Measurements from ENCODE around the gene RSPO3. TPM values are rescaled to one million over a fixed set of nuclear protein-coding genes. Genes with fewer than 3 reads are reported as not detected.

The RSPO3 gene
- total RNA-seq, 1 donor from 2014 or later, result 2.6 TPM

DNA sequence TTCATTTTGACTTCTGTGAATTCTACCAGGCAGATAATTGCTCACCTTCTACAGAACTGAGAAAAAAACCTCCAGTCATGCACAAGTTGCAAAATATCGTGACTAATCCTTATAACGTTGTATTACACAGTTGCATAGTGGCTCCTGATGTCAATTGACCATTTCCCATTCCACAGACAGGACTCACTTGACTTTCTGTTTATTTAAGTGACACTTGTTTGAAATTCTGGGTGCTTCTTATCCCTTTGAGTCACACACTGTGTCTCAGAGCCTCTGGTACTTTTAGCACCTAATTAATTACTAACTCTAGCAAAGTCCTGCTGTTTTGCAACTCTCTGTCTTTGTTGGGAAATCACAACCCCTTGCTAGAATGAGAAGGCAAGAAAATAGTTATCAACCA lies 16.2 kb upstream of the RSPO3 start:
- Histone ChIP-seq H3K4me2 (ENCODE audit: low read length) (no peak overlapping the region), H3K4me3 (ENCODE audit: insufficient read depth, low read depth, low read length) (no peak overlapping the region), H3K27ac (ENCODE audit: low read depth, low read length) (no peak overlapping the region), H3K27me3 (ENCODE audit: insufficient read depth, low read length) (peaks cover 3% of the 10 kb centered on the region), H2AFZ (ENCODE audit: low read depth, low read length) (no peak overlapping the region), H4K20me1 (ENCODE audit: insufficient read depth, low read length) (no peaks in the 10 kb centered on the region), H3K4me1 (ENCODE audit: insufficient read depth, low read length) (no peaks in the 10 kb centered on the region), H3K36me3 (ENCODE audit: insufficient read depth, low read length) (no peaks in the 10 kb centered on the region), H3K79me2 (ENCODE audit: insufficient read depth, low read length) (no peaks in the 10 kb centered on the region), H3K9ac (ENCODE audit: low read length) (no peak overlapping the region), H3K9me3 (ENCODE audit: insufficient read depth, low read depth, low read length) (no peaks in the 10 kb centered on the region)
- FAIRE-seq (peak; percentile 92), DNase-seq (ENCODE audit: low read depth) (peak; percentile 85)
- H3K27me3 Mint-ChIP-seq (ENCODE audit: low read depth, unreplicated experiment), result no peaks in the 10 kb centered on the region
- TF ChIP-seq, protein P1, sequence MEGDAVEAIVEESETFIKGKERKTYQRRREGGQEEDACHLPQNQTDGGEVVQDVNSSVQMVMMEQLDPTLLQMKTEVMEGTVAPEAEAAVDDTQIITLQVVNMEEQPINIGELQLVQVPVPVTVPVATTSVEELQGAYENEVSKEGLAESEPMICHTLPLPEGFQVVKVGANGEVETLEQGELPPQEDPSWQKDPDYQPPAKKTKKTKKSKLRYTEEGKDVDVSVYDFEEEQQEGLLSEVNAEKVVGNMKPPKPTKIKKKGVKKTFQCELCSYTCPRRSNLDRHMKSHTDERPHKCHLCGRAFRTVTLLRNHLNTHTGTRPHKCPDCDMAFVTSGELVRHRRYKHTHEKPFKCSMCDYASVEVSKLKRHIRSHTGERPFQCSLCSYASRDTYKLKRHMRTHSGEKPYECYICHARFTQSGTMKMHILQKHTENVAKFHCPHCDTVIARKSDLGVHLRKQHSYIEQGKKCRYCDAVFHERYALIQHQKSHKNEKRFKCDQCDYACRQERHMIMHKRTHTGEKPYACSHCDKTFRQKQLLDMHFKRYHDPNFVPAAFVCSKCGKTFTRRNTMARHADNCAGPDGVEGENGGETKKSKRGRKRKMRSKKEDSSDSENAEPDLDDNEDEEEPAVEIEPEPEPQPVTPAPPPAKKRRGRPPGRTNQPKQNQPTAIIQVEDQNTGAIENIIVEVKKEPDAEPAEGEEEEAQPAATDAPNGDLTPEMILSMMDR (IDR thresholded peaks at IDR 0.05; ENCODE audit: insufficient read depth, low read depth, low read length), result no peak
- TF ChIP-seq EZH2 (IDR thresholded peaks at IDR 0.05; ENCODE audit: insufficient read depth, low read length), result no peak
- no peaks in the 10 kb centered on the region for H3K9me3 Mint-ChIP-seq (ENCODE audit: unreplicated experiment)
- H3K36me3 Mint-ChIP-seq (ENCODE audit: low read depth, unreplicated experiment), result no peaks in the 10 kb centered on the region
- no peak overlapping the region for H3K27ac Mint-ChIP-seq (ENCODE audit: unreplicated experiment)
- peaks cover 21% of the 10 kb centered on the region for H3K4me1 Mint-ChIP-seq (ENCODE audit: low read depth, unreplicated experiment)
- H3K4me3 Mint-ChIP-seq (ENCODE audit: unreplicated experiment), result no peak overlapping the region

DNA sequence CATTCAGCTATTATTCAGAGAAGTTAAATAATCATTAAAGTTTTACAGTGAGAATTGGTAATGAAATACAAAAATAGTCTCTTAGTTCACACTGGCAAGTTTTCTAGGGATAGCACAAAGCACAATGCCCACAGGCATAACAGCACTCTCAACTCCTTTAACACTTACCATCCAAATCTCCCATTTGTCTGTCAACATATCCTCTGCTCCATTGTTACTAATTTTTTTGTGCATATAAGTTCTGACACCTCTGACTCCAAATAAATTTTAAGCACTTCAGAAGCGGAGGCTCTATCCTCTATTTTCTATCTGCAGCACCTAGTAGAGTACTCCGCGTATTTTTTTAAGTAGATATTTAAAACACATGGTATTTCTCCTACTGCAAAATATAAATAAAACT lies 15.6 kb upstream of the RSPO3 start:
- no peak overlapping the region for H3K27ac Mint-ChIP-seq (ENCODE audit: unreplicated experiment)
- H3K4me3 ChIP-seq (ENCODE audit: insufficient read depth, low read depth, low read length), result no peak overlapping the region
- H3K9me3 ChIP-seq (ENCODE audit: insufficient read depth, low read depth, low read length), result no peaks in the 10 kb centered on the region
- FAIRE-seq (no peak), DNase-seq (ENCODE audit: low read depth) (no peak)
- no peaks in the 10 kb centered on the region for H3K36me3 Mint-ChIP-seq (ENCODE audit: low read depth, unreplicated experiment)
- H3K9me3 Mint-ChIP-seq (ENCODE audit: unreplicated experiment), result no peaks in the 10 kb centered on the region
- peaks cover 5% of the 10 kb centered on the region for H3K27me3 ChIP-seq (ENCODE audit: insufficient read depth, low read length)
- H3K4me2 ChIP-seq (ENCODE audit: low read length), result no peak overlapping the region
- no peaks in the 10 kb centered on the region for H3K79me2 ChIP-seq (ENCODE audit: insufficient read depth, low read length)
- H3K4me3 Mint-ChIP-seq (ENCODE audit: unreplicated experiment), result no peak overlapping the region
- no peak overlapping the region for H3K27ac ChIP-seq (ENCODE audit: low read depth, low read length)
- peaks cover 25% of the 10 kb centered on the region for H3K4me1 Mint-ChIP-seq (ENCODE audit: low read depth, unreplicated experiment)
- no peaks in the 10 kb centered on the region for H3K27me3 Mint-ChIP-seq (ENCODE audit: low read depth, unreplicated experiment)
- TF ChIP-seq, protein P1 (IDR thresholded peaks at IDR 0.05; ENCODE audit: insufficient read depth, low read depth, low read length), result no peak
- TF ChIP-seq EZH2 (IDR thresholded peaks at IDR 0.05; ENCODE audit: insufficient read depth, low read length), result no peak
- H3K9ac ChIP-seq (ENCODE audit: low read length), result no peak overlapping the region
- H4K20me1 ChIP-seq (ENCODE audit: insufficient read depth, low read length), result no peaks in the 10 kb centered on the region
- H3K36me3 ChIP-seq (ENCODE audit: insufficient read depth, low read length), result no peaks in the 10 kb centered on the region
- H3K4me1 ChIP-seq (ENCODE audit: insufficient read depth, low read length), result no peaks in the 10 kb centered on the region
- no peak overlapping the region for H2AFZ ChIP-seq (ENCODE audit: low read depth, low read length)

DNA sequence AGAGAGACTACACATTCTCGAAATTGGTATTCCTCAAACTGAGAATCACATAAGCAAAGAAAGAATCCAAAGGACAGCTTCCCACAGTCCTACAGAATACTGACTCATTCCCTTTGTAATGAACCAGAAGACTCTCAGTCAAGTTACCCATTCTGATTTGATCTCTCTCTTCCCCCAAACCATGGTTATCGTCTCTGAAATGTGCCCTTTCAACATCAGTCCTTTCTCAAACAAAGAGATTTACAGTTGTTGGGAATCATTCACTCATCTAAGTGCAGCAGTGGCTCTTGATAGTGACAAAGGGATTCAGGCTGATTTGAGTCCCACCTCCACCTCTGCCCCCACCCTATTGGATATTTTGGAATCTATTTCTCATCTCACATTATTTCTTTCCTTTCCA lies 15.0 kb upstream of the RSPO3 start:
- TF ChIP-seq, protein P1 (IDR thresholded peaks at IDR 0.05; ENCODE audit: insufficient read depth, low read depth, low read length), result no peak
- TF ChIP-seq EZH2 (IDR thresholded peaks at IDR 0.05; ENCODE audit: insufficient read depth, low read length), result no peak
- Mint-ChIP-seq H3K4me3 (ENCODE audit: unreplicated experiment) (no peak overlapping the region), H3K4me1 (ENCODE audit: low read depth, unreplicated experiment) (peaks cover 29% of the 10 kb centered on the region), H3K27me3 (ENCODE audit: low read depth, unreplicated experiment) (no peaks in the 10 kb centered on the region), H3K9me3 (ENCODE audit: unreplicated experiment) (no peaks in the 10 kb centered on the region), H3K27ac (ENCODE audit: unreplicated experiment) (peak overlapping the region; percentile 73), H3K36me3 (ENCODE audit: low read depth, unreplicated experiment) (no peaks in the 10 kb centered on the region)
- no peaks in the 10 kb centered on the region for H3K79me2 ChIP-seq (ENCODE audit: insufficient read depth, low read length)
- no peak overlapping the region for H2AFZ ChIP-seq (ENCODE audit: low read depth, low read length)
- H3K27ac ChIP-seq (ENCODE audit: low read depth, low read length), result no peak overlapping the region
- no peak overlapping the region for H3K4me3 ChIP-seq (ENCODE audit: insufficient read depth, low read depth, low read length)
- no peak overlapping the region for H3K4me2 ChIP-seq (ENCODE audit: low read length)
- no peaks in the 10 kb centered on the region for H3K9me3 ChIP-seq (ENCODE audit: insufficient read depth, low read depth, low read length)
- peaks cover 7% of the 10 kb centered on the region for H3K27me3 ChIP-seq (ENCODE audit: insufficient read depth, low read length)
- H3K36me3 ChIP-seq (ENCODE audit: insufficient read depth, low read length), result no peaks in the 10 kb centered on the region
- H3K4me1 ChIP-seq (ENCODE audit: insufficient read depth, low read length), result no peaks in the 10 kb centered on the region
- no peaks in the 10 kb centered on the region for H4K20me1 ChIP-seq (ENCODE audit: insufficient read depth, low read length)
- DNase-seq (ENCODE audit: low read depth), result no peak
- no peak overlapping the region for H3K9ac ChIP-seq (ENCODE audit: low read length)
- FAIRE-seq, result peak; percentile 66
